ENCODE results near the gene CAPNS2. TPM values are rescaled to one million over a fixed set of nuclear protein-coding genes. Genes with fewer than 3 reads are reported as not detected.

Gene CAPNS2
- total and polyA plus RNA-seq, 2 of the 8 experiments (the other 6 are each of a cell fraction or from before 2014, with no cell fraction given): not detected

GRCh38 chr16:55597928-55598327 lies 31.4 kb downstream of the CAPNS2 start:
- Histone ChIP-seq H4K20me1 (replicated peaks in 1 of 2; ENCODE audit: control insufficient read depth in 1 of 2, insufficient read depth in 2 of 2, low read length in 2 of 2) (no peaks in the 10 kb centered on the region), H3K23ac (ENCODE audit: insufficient read length) (no peak overlapping the region), H3K27ac (ENCODE audit: low read depth, low read length) (no peak overlapping the region), H3K9me3 (ENCODE audit: insufficient read depth in 2 of 2, low read depth in 1 of 2, low read length in 1 of 2) (no peaks in the 10 kb centered on the region), H3K18ac (ENCODE audit: extremely low read depth, low read length) (no peak overlapping the region), H3K36me3 (ENCODE audit: control insufficient read depth in 2 of 4, insufficient read depth in 4 of 4, low read length in 3 of 4) (no peaks in the 10 kb centered on the region), H2BK20ac (ENCODE audit: low read length) (no peak overlapping the region), H2AFZ (ENCODE audit: low read length) (no peak overlapping the region), H3K4ac (replicated peaks; ENCODE audit: insufficient read length, low read depth, low read length) (no peak overlapping the region), H4K8ac (ENCODE audit: extremely low read depth, insufficient read depth, low read length) (no peak overlapping the region), H3K56ac (replicated peaks; ENCODE audit: insufficient read length, low read depth, low read length) (no peak overlapping the region), H3K79me1 (ENCODE audit: low read depth, low read length) (no peaks in the 10 kb centered on the region), H3K79me2 (ENCODE audit: control insufficient read depth in 1 of 2, insufficient read depth in 2 of 2, low read length in 2 of 2) (no peaks in the 10 kb centered on the region), H2BK120ac (replicated peaks; ENCODE audit: low read depth, low read length) (no peak overlapping the region), H3K4me3 (ENCODE audit: extremely low read depth in 1 of 4, insufficient read depth in 2 of 4, low read depth in 3 of 4, low read length in 4 of 4) (no peak overlapping the region), H3K4me1 (replicated peaks in 1 of 4; ENCODE audit: control insufficient read depth in 3 of 4, insufficient read depth in 4 of 4, low read length in 3 of 4) (peaks cover 0 to 5% (median 0%) of the 10 kb centered on the region in 4 experiments; a peak in 2 of 7 replicates), H2BK12ac (ENCODE audit: low read depth, low read length) (no peak overlapping the region), H3K4me2 (ENCODE audit: insufficient read depth in 1 of 2, low read depth in 2 of 2, low read length in 2 of 2) (no peak overlapping the region), H4K91ac (replicated peaks; ENCODE audit: insufficient read length, low read length) (no peak overlapping the region), H4K5ac (ENCODE audit: insufficient read length, low read depth, low read length) (no peak overlapping the region), H3K23me2 (ENCODE audit: low read depth, low read length) (no peaks in the 10 kb centered on the region), H2AK5ac (ENCODE audit: low read depth, low read length) (no peak overlapping the region), H2BK5ac (ENCODE audit: low read depth, low read length) (no peak overlapping the region), H2BK15ac (ENCODE audit: low read length) (no peak overlapping the region), H3K9ac (replicated peaks in 1 of 4; ENCODE audit: extremely low read depth in 1 of 4, low read depth in 3 of 4, low read length in 3 of 4) (no peak overlapping the region), H3K14ac (ENCODE audit: insufficient read length) (no peak overlapping the region), H3K27me3 (replicated peaks in 1 of 4; ENCODE audit: control insufficient read depth in 3 of 4, extremely low read depth in 1 of 4, insufficient read depth in 3 of 4, low read length in 3 of 4) (no peaks in the 10 kb centered on the region)
- WGBS, 2 experiments (ENCODE audit: extremely low coverage in 1 of 2, insufficient coverage in 1 of 2, insufficient read length in 1 of 2, insufficient replicate concordance in 2 of 2, low coverage in 1 of 2, low lambda C conversion rate in 2 of 2, missing lambda C conversion rate in 1 of 2): 95% methylated on average over 4 of the region's 4 CpGs; no CpG with 5 or more reads in 1 of the 2 experiments
- POLR2A ChIA-PET (ENCODE audit: partially characterized antibody): no interaction called here
- FAIRE-seq: no peak
- TF ChIP-seq MAFK (IDR thresholded peaks at IDR 0.05; ENCODE audit: low read depth, low read length): no peak
- no peak for TF ChIP-seq ATF3 (IDR thresholded peaks at IDR 0.05; ENCODE audit: insufficient read depth, low read depth, low read length)
- CTCF ChIA-PET (ENCODE audit: partially characterized antibody): interaction anchor here (1.3 to 1.7 kb wide), 2 partner anchors 12 to 25 kb away, joined by 4 to 7 read pairs; no protein-coding TSS in a partner anchor
- DNase-seq (ENCODE audit: low read depth in 1 of 2, low spot score in 2 of 2): no peak
